NK-92 (cell line): ENCODE data around the gene IP6K2.
"Not testable (repeated sequence)": the region's sequence is repeated elsewhere in the genome, so short reads cannot be mapped to it uniquely, and the experiment has no call there.

Experiments used
- DNase-seq: peaks from one replicate; lab custom pipeline; 2025; ENCODE audit not compliant: unreplicated experiment; lab: John Stamatoyannopoulos, UW

Gene IP6K2

GRCh38 chr3:48727511-48727910 is 10.5 kb upstream of the IP6K2 start:
- no peak for DNase-seq

- DNase-seq, result not testable (repeated sequence)
Observed at GRCh38 chr3:48725185-48725855, 8.3 kb upstream of the IP6K2 start.

GRCh38 chr3:48723725-48724124 is 6.7 kb upstream of the IP6K2 start:
- no peak for DNase-seq

- not testable (repeated sequence) for DNase-seq
Observed at GRCh38 chr3:48723293-48723692, 6.3 kb upstream of the IP6K2 start.

GRCh38 chr3:48716508-48716981 is 476 bp downstream of the IP6K2 start:
- DNase-seq, result no peak

GRCh38 chr3:48715174-48715800 is 1.7 kb downstream of the IP6K2 start:
- no peak for DNase-seq

GRCh38 chr3:48711727-48712126 is 5.3 kb downstream of the IP6K2 start:
- no peak for DNase-seq

GRCh38 chr3:48709051-48709461 is 8.0 kb downstream of the IP6K2 start:
- DNase-seq, result no peak

- DNase-seq, result no peak
Observed at GRCh38 chr3:48708481-48708889, 8.5 kb downstream of the IP6K2 start.

GRCh38 chr3:48707157-48707556 is 9.9 kb downstream of the IP6K2 start:
- no peak for DNase-seq

GRCh38 chr3:48702320-48702920 is 14.6 kb downstream of the IP6K2 start:
- DNase-seq, result no peak

GRCh38 chr3:48700731-48701405 is 16.2 kb downstream of the IP6K2 start:
- no peak for DNase-seq

- DNase-seq, result no peak
Observed at GRCh38 chr3:48698891-48699290, 18.1 kb downstream of the IP6K2 start.

GRCh38 chr3:48697952-48698351 is 19.1 kb downstream of the IP6K2 start:
- no peak for DNase-seq

- no peak for DNase-seq
Observed at GRCh38 chr3:48696601-48697000, 20.4 kb downstream of the IP6K2 start.

GRCh38 chr3:48696156-48696555 is 20.9 kb downstream of the IP6K2 start:
- no peak for DNase-seq

- no peak for DNase-seq
Observed at GRCh38 chr3:48695393-48695753, 21.6 kb downstream of the IP6K2 start.

GRCh38 chr3:48694610-48695392 is 22.2 kb downstream of the IP6K2 start:
- no peak for DNase-seq

- DNase-seq, result no peak
Observed at GRCh38 chr3:48693826-48694225, 23.2 kb downstream of the IP6K2 start.

GRCh38 chr3:48692551-48692950 is 24.5 kb downstream of the IP6K2 start:
- DNase-seq, result no peak

- no peak for DNase-seq
Observed at GRCh38 chr3:48690846-48691458, 26.1 kb downstream of the IP6K2 start.
